Fibroblast of skin of left quadriceps (primary cell): ENCODE data around the gene ARHGAP36.

Experiments used
- DNase-seq, 2 experiments: peaks; one replicate each; pipeline ENCODE4 v3.0.0-alpha.2; 2013; ENCODE audit warnings: low read depth in 2 of 2

Gene ARHGAP36

GRCh38 chrX:131068945-131069719, 11.0 kb downstream of the ARHGAP36 start:
- DNase-seq = no peak

- no peak for DNase-seq
Observed at GRCh38 chrX:131072871-131073571, 14.9 kb downstream of the ARHGAP36 start.

DNA sequence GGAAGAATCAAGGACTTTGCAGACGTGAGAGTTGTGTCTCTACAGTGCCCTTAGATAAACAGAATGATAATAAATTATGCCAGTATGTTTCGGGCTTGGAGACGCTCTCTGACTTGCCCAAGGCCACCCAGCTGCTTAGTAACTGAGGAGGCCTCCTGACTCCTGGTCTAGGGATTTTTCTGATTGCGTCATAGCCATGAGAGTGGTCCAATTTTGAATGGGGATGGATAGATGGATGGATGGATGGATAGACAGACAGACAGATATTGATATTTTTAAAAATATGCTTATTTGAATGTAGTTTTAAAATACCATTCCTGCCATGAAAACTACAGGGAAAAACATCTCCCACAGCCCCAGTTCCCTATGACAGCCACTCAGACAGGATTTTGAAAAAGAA, 15.5 kb downstream of the ARHGAP36 start:
- no peak for DNase-seq

DNA sequence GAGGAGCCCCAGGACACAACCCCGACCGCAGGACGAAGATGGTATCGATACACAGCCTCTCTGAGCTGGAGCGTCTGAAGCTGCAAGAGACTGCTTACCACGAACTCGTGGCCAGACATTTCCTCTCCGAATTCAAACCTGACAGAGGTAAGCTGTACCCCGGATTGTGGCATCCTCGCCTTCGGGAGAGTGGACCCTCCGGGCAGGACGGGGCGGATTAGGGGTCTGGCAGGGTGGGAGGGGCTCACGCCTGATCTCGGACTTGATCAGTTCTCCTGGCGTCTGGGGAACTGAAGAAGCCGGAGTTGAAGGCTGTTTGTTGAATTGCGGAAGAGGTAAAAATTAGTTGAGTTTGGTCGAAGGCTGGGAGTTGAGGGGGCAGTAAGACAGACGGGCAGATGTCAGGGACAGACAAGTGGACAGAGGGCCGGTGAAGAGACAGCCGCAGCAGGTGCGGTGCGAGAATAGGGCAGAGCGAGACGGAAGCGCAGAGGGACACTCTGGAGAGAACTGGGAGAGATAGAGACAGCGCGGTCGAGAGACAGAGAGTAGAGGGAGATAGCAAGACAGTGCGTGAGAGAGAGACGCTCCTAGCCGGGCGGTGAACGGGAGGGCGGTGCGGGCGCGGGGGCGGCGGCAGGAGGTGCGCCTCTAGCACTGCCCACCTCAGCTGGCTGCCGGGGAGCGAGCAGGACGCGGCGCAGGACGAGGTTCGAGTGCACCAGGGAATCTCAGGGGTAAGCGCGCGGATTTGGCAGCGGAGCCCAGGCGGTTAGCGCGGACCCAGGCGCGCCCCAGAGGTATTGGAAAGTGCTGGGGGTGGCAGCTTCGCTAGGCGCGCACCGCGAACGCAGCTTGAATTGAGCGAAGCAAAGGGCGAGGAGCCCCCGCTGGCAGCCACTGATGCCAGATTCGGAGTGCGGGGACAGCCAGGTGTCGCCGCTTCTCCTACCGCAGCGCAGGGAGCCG, 23.9 kb downstream of the ARHGAP36 start:
- DNase-seq = no peak

DNA sequence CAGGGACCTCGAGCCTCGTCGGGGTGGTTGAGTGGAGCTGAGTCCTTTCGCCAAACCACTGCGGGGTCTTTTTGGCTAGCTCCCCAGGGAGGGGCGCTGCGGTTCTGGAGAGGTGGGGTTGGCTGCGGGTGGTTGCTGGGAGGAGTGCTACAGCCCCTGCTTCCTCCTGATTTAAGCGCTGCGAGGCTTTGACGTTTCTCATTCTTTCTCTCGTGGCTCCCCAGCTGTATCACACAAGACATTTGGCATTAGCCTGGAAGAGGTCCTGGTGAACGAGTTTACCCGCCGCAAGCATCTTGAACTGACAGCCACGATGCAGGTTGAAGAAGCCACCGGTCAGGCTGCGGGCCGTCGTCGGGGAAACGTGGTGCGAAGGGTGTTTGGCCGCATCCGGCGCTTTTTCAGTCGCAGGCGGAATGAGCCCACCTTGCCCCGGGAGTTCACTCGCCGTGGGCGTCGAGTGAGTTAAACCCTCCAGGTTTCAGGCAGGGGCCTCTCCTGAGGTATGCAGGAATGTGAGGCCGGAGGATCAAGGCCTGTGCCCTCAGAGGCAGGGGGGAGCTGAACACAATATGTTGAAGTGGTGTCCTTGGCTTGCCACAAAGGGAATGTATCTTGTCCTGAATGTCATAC, 25.5 kb downstream of the ARHGAP36 start:
- DNase-seq = no peak

GRCh38 chrX:131084145-131084544, 26.0 kb downstream of the ARHGAP36 start:
- DNase-seq = no peak

- DNase-seq = no peak
Observed at GRCh38 chrX:131136776-131137175, 78.6 kb downstream of the ARHGAP36 start.

DNA sequence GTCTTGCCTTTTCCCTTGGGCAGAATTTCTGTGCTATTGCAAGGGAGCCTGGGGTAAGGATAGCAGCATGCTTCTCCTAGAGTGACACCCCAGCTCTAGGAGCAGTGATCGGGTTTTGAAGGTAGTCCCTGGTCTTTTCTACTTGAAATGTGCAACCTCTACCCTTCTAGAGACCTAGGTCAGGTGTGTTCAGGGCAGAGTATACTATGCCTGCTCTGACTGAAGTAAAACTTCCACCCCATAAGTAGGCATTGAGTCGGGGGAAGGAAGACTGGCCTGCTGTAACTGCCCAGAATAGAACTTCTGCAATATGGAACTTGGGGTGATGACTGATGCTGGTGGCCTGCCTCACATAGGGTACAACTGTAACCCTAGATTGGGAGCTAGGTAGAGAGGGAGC, 80.9 kb downstream of the ARHGAP36 start:
- no peak for DNase-seq
